H9 (cell line): ENCODE results near the gene C20orf144. TPM values are rescaled to one million over a fixed set of nuclear protein-coding genes. Genes with fewer than 3 reads are reported as not detected.

ENCODE experiments used
- DNase-seq: peaks from one replicate; pipeline ENCODE4 v3.0.0-alpha.2; 2017
- H2AFZ ChIP-seq: one replicate; pipeline ENCODE4 v1.6.1; 2013; ENCODE audit warnings: mild to moderate bottlenecking, low read length, control low read depth, moderate library complexity
- H2AK5ac ChIP-seq: 2 replicates; pipeline ENCODE4 v1.6.1; 2013; ENCODE audit warnings: low read length, control low read depth, mixed read lengths; ENCODE audit not compliant: insufficient read length
- H2BK120ac ChIP-seq: one replicate; pipeline ENCODE4 v1.6.1; 2013; ENCODE audit warnings: low read depth, mild to moderate bottlenecking, low read length, control low read depth, inconsistent platforms; ENCODE audit not compliant: poor library complexity, severe bottlenecking
- H2BK12ac ChIP-seq: 2 replicates; pipeline ENCODE4 v1.6.1; 2013; ENCODE audit warnings: low read length, control low read depth, mixed read lengths, low read depth; ENCODE audit not compliant: insufficient read length
- H2BK15ac ChIP-seq: 2 replicates; pipeline ENCODE4 v1.6.1; 2013; ENCODE audit warnings: low read depth, low read length, control low read depth
- H2BK20ac ChIP-seq: one replicate; pipeline ENCODE4 v1.6.1; 2013; ENCODE audit warnings: low read depth, mild to moderate bottlenecking, low read length, control low read depth, inconsistent platforms; ENCODE audit not compliant: poor library complexity, severe bottlenecking
- H2BK5ac ChIP-seq: 2 replicates; pipeline ENCODE4 v1.6.1; 2013; ENCODE audit warnings: low read length, control low read depth, mixed read lengths; ENCODE audit not compliant: insufficient read length
- H3K14ac ChIP-seq: 2 replicates; pipeline ENCODE4 v1.6.1; 2013; ENCODE audit warnings: low read length, control low read depth; ENCODE audit not compliant: insufficient read depth
- H3K18ac ChIP-seq: 2 replicates; pipeline ENCODE4 v1.6.1; 2013; ENCODE audit warnings: low read depth, mild to moderate bottlenecking, mixed read lengths, low read length, control low read depth; ENCODE audit not compliant: insufficient read length
- H3K23ac ChIP-seq: 2 replicates; pipeline ENCODE4 v1.6.1; 2013; ENCODE audit warnings: low read length, control low read depth, mixed read lengths, low read depth; ENCODE audit not compliant: insufficient read length
- H3K23me2 ChIP-seq: 2 replicates; pipeline ENCODE4 v1.6.1; 2013; ENCODE audit warnings: low read depth, mild to moderate bottlenecking, mixed read lengths, low read length, control low read depth; ENCODE audit not compliant: insufficient read length, poor library complexity, severe bottlenecking
- H3K27ac ChIP-seq: 2 replicates; pipeline ENCODE4 v1.5.1; 2013; ENCODE audit warnings: low read length, control low read depth, mixed read lengths, low read depth; ENCODE audit not compliant: insufficient read length
- H3K27me3 ChIP-seq: 2 replicates; pipeline ENCODE4 v1.6.1; 2013; ENCODE audit warnings: low read length, control low read depth, inconsistent platforms; ENCODE audit not compliant: insufficient read depth
- H3K4ac ChIP-seq: 2 replicates; pipeline ENCODE4 v1.6.1; 2013; ENCODE audit warnings: low read depth, mild to moderate bottlenecking, control low read depth, inconsistent platforms, low read length, moderate library complexity
- H3K4me1 ChIP-seq: 2 replicates; pipeline ENCODE4 v1.6.1; 2013; ENCODE audit warnings: low read length, control low read depth, inconsistent platforms; ENCODE audit not compliant: insufficient read depth
- H3K4me2 ChIP-seq: 2 replicates; pipeline ENCODE4 v1.6.1; 2013; ENCODE audit warnings: low read length, control low read depth, mixed read lengths; ENCODE audit not compliant: insufficient read length, insufficient read depth
- H3K56ac ChIP-seq: 2 replicates; pipeline ENCODE4 v1.6.1; 2013; ENCODE audit warnings: low read depth, mild to moderate bottlenecking, mixed read lengths, low read length, control low read depth; ENCODE audit not compliant: insufficient read length
- H3K79me1 ChIP-seq: 2 replicates; pipeline ENCODE4 v1.6.1; 2013; ENCODE audit warnings: low read depth, mild to moderate bottlenecking, moderate library complexity, low read length, control low read depth, inconsistent platforms; ENCODE audit not compliant: insufficient read depth, poor library complexity, severe bottlenecking
- H3K79me2 ChIP-seq: 2 replicates; pipeline ENCODE4 v1.6.1; 2013; ENCODE audit warnings: low read length, control low read depth, inconsistent platforms; ENCODE audit not compliant: insufficient read depth
- H3K9ac ChIP-seq: 2 replicates; pipeline ENCODE4 v1.6.1; 2013; ENCODE audit warnings: low read length, control low read depth, mixed read lengths; ENCODE audit not compliant: insufficient read length; ENCODE audit errors: extremely low read depth
- H3K9me3 ChIP-seq: one replicate; pipeline ENCODE4 v1.6.1; 2013; ENCODE audit warnings: low read depth, low read length, inconsistent platforms; ENCODE audit not compliant: control insufficient read depth
- H3T11ph ChIP-seq: one replicate; pipeline ENCODE4 v1.6.1; 2013; ENCODE audit warnings: mild to moderate bottlenecking, low read length, control low read depth, inconsistent platforms
- H4K20me1 ChIP-seq: one replicate; pipeline ENCODE4 v1.6.1; 2013; ENCODE audit not compliant: control insufficient read depth, insufficient read length, insufficient read depth
- H4K5ac ChIP-seq: 2 replicates; pipeline ENCODE4 v1.6.1; 2013; ENCODE audit warnings: low read depth, mild to moderate bottlenecking, mixed read lengths, low read length, control low read depth; ENCODE audit not compliant: insufficient read length
- H4K8ac ChIP-seq: replicated peaks from 2 replicates; pipeline ENCODE4 v1.6.1; 2013; ENCODE audit warnings: low read length, control low read depth, mixed read lengths, low read depth; ENCODE audit not compliant: insufficient read length
- H4K91ac ChIP-seq: 2 replicates; pipeline ENCODE4 v1.6.1; 2013; ENCODE audit warnings: low read depth, mild to moderate bottlenecking, moderate library complexity, mixed read lengths, low read length, control low read depth; ENCODE audit not compliant: insufficient read length
- H3K27ac Mint-ChIP-seq, 3 experiments: 2 replicates in 2 of 3; 3 replicates in 1 of 3; pipeline ENCODE4 v1.8.0; 2020 to 2021; ENCODE audit warnings: mixed read lengths in 3 of 3, mild to moderate bottlenecking in 1 of 3, moderate library complexity in 1 of 3
- H3K27me3 Mint-ChIP-seq: 2 replicates; pipeline ENCODE4 v1.8.0; 2021; ENCODE audit warnings: low read depth, mild to moderate bottlenecking, moderate library complexity, mixed read lengths
- H3K36me3 Mint-ChIP-seq, 3 experiments: 2 replicates in 2 of 3; 3 replicates in 1 of 3; pipeline ENCODE4 v1.8.0; 2020 to 2021; ENCODE audit warnings: low read depth in 3 of 3, mixed read lengths in 3 of 3; ENCODE audit not compliant: insufficient read depth in 1 of 3
- H3K4me1 Mint-ChIP-seq, 2 experiments: 2 replicates each; pipeline ENCODE4 v1.8.0; 2020; ENCODE audit warnings: mixed read lengths in 2 of 2
- H3K4me3 Mint-ChIP-seq, 2 experiments: 2 replicates in 1 of 2; 3 replicates in 1 of 2; pipeline ENCODE4 v1.8.0; 2020 to 2021; ENCODE audit warnings: mild to moderate bottlenecking in 2 of 2, mixed read lengths in 2 of 2, moderate library complexity in 1 of 2
- H3K9me3 Mint-ChIP-seq, 2 experiments: 2 replicates in 1 of 2; 3 replicates in 1 of 2; pipeline ENCODE4 v1.8.0; 2020; ENCODE audit warnings: mild to moderate bottlenecking in 2 of 2, mixed read lengths in 2 of 2, moderate library complexity in 1 of 2
- CTCF ChIP-seq: fragments of 200-600 bp; sonication (generic); conservative IDR thresholded peaks from 3 replicates; pipeline ENCODE4 v1.8.0; 2021; ENCODE audit warnings: antibody characterized with exemption, mild to moderate bottlenecking
- WGBS: extraction: QIAGEN DNeasy Blood & Tissue Kit; methylation state at CpG from one replicate; pipeline ENCODE4 v1.1.7; 2013; ENCODE audit warnings: missing lambda C conversion rate, low lambda C conversion rate, mixed read lengths; ENCODE audit not compliant: insufficient read length; ENCODE audit errors: extremely low coverage; 5-methylcytosine and 5-hydroxymethylcytosine counted together
- total RNA-seq: library from RNA; stranded (reverse); gene quantifications from 2 replicates; pipeline ENCODE4 v1.2.1, GENCODE V29; 2021

Gene C20orf144
- total RNA-seq, 1 experiment from 2014 or later: 0.26 TPM

GRCh38 chr20:33680686-33681085 lies 18.6 kb downstream of the C20orf144 start:
- Histone ChIP-seq H2AFZ (no peak overlapping the region), H3K27me3 (no peaks in the 10 kb centered on the region), H3K56ac (no peak overlapping the region), H3K79me2 (peaks cover 7% of the 10 kb centered on the region; the same call in 1 of the 2 replicates), H3K23ac (no peak overlapping the region), H3K27ac (no peak overlapping the region), H3K4me1 (no peaks in the 10 kb centered on the region), H2BK15ac (no peak overlapping the region), H3K14ac (no peak overlapping the region), H2BK120ac (no peak overlapping the region), H3K4ac (no peak overlapping the region), H4K5ac (no peak overlapping the region), H3K4me2 (no peak overlapping the region), H2BK5ac (no peak overlapping the region), H3K79me1 (no peaks in the 10 kb centered on the region), H3K18ac (no peak overlapping the region), H3K9me3 (no peaks in the 10 kb centered on the region), H2AK5ac (no peak overlapping the region), H3K9ac (no peak overlapping the region), H4K8ac (no peak overlapping the region), H2BK12ac (no peak overlapping the region), H3T11ph (no peak overlapping the region), H4K91ac (no peak overlapping the region), H4K20me1 (no peaks in the 10 kb centered on the region), H3K23me2 (peaks cover 10% of the 10 kb centered on the region), H2BK20ac (no peak overlapping the region)
- Mint-ChIP-seq H3K4me1 (peaks cover 24% of the 10 kb centered on the region in 2 experiments), H3K27ac (peak overlapping the region in 1 of 3 experiments; percentile 57; a peak in 1 of 7 replicates), H3K9me3 (no peaks in the 10 kb centered on the region), H3K36me3 (peaks cover 27 to 63% (median 41%) of the 10 kb centered on the region in 3 experiments; a peak in 6 of 7 replicates), H3K4me3 (no peak overlapping the region), H3K27me3 (no peaks in the 10 kb centered on the region)
- TF ChIP-seq CTCF: no peak
- WGBS: no CpG with 5 or more reads among the region's 2 CpGs
- no peak for DNase-seq
